ENCODE results near the gene TOR1B.

GRCh38 chr9:129786481-129786880, 16.5 kb upstream of the TOR1B start:
- TF ChIP-seq CTCF (IDR thresholded peaks at IDR 0.05) (no peak), POLR2A (IDR thresholded peaks at IDR 0.05) (no peak)

Measured in esophagus squamous epithelium (tissue), 4 donors.